MCF 10A (cell line): ENCODE data around the gene NR5A2. TPM values are rescaled to one million over a fixed set of nuclear protein-coding genes. Genes with fewer than 3 reads are reported as not detected.

Experiments
- BruUV-seq: library from RNA; stranded (reverse); fragments of 400-500 nt; replicated peaks from 2 replicates; lab custom pipeline; 2021; lab: Mats Ljungman, UMichigan
- CTCF ChIA-PET: fragments of 300-600 bp; sonication (Branson Sonifier 250); formaldehyde crosslinking; extraction: SDS; loops from one replicate; lab custom pipeline; 2021; ENCODE audit warnings: antibody characterized with exemption, inconsistent platforms; lab: Yijun Ruan, JAX
- POLR2A ChIA-PET: fragments of 300-600, 350-650 bp; sonication (Branson Sonifier 250); formaldehyde crosslinking; extraction: SDS; loops from one replicate; lab custom pipeline; 2020; ENCODE audit warnings: antibody characterized with exemption, inconsistent platforms; lab: Yijun Ruan, JAX
- DNase-seq: peaks from one replicate; pipeline ENCODE4 v3.0.0-alpha.2; 2018; ENCODE audit not compliant: unreplicated experiment
- H3K27ac Mint-ChIP-seq: one replicate; pipeline ENCODE4 v1.8.0; 2022; ENCODE audit warnings: mild to moderate bottlenecking, low read depth, mixed read lengths; ENCODE audit not compliant: unreplicated experiment
- H3K27me3 Mint-ChIP-seq: one replicate; pipeline ENCODE4 v1.8.0; 2022; ENCODE audit warnings: mixed read lengths; ENCODE audit not compliant: insufficient read depth, unreplicated experiment
- H3K36me3 Mint-ChIP-seq: one replicate; pipeline ENCODE4 v1.8.0; 2022; ENCODE audit warnings: mild to moderate bottlenecking, moderate library complexity, mixed read lengths; ENCODE audit not compliant: insufficient read depth, unreplicated experiment
- H3K4me1 Mint-ChIP-seq: one replicate; pipeline ENCODE4 v1.8.0; 2022; ENCODE audit warnings: mixed read lengths; ENCODE audit not compliant: insufficient read depth, unreplicated experiment
- H3K4me3 Mint-ChIP-seq: one replicate; pipeline ENCODE4 v1.8.0; 2022; ENCODE audit warnings: mild to moderate bottlenecking, moderate library complexity, mixed read lengths; ENCODE audit not compliant: unreplicated experiment
- H3K9me3 Mint-ChIP-seq: one replicate; pipeline ENCODE4 v1.8.0; 2022; ENCODE audit warnings: mixed read lengths; ENCODE audit not compliant: unreplicated experiment
- CTCF ChIP-seq: fragments of 200-600 bp; IDR thresholded peaks from one replicate; pipeline ENCODE4 v1.8.0; 2022; ENCODE audit warnings: antibody characterized with exemption, mild to moderate bottlenecking; ENCODE audit not compliant: unreplicated experiment
- intact Hi-C: fragments of 100-400 bp; cut with micrococcal nuclease; formaldehyde crosslinking; loops from 2 replicates; pipeline ENCODE4 v1.14.1; 2022
- total RNA-seq: library from RNA; stranded (reverse); gene quantifications from 2 replicates; pipeline ENCODE4 v1.2.3, GENCODE V29; 2022

The NR5A2 gene
- total RNA-seq, 1 experiment from 2014 or later, result 0.09 TPM

- peak; percentile 81 for DNase-seq
- H3K9me3 Mint-ChIP-seq, result no peaks in the 10 kb centered on the region
- no TSS peak for BruUV-seq
These were observed 112.2 kb downstream of the NR5A2 start for GRCh38 chr1:200139661-200140250.

GRCh38 chr1:200143347-200143746, 115.8 kb downstream of the NR5A2 start:
- BruUV-seq, result no TSS peak
- Mint-ChIP-seq H3K27ac (no peak overlapping the region), H3K9me3 (no peaks in the 10 kb centered on the region), H3K4me3 (no peak overlapping the region), H3K36me3 (no peaks in the 10 kb centered on the region), H3K27me3 (no peaks in the 10 kb centered on the region), H3K4me1 (no peaks in the 10 kb centered on the region)
- no peak for DNase-seq
- CTCF ChIA-PET, result interaction anchor here (0.6 to 1.5 kb wide), 5 partner anchors 12 to 719 kb away, joined by 3 to 4 read pairs (median 3); no protein-coding TSS in a partner anchor
- no peak for TF ChIP-seq CTCF
- POLR2A ChIA-PET, result interaction anchor here (0.7 kb wide), 1 partner anchor 185 kb away, joined by 3 read pairs; no protein-coding TSS in a partner anchor
- intact Hi-C loops, result no loop called here

More at GRCh38 chr1:200139661-200140250, 112.2 kb downstream of the NR5A2 start:
- CTCF ChIA-PET, result interaction anchor here (0.6 to 6.0 kb wide), 61 partner anchors 9 to 1331 kb away, joined by 3 to 41 read pairs (median 4); no protein-coding TSS in a partner anchor
- Mint-ChIP-seq H3K4me3 (no peak overlapping the region), H3K4me1 (no peaks in the 10 kb centered on the region), H3K27ac (no peak overlapping the region), H3K27me3 (no peaks in the 10 kb centered on the region), H3K36me3 (no peaks in the 10 kb centered on the region)
- POLR2A ChIA-PET, result interaction anchor here (1.1 to 1.4 kb wide), 2 partner anchors 11 to 349 kb away, joined by 3 read pairs; no protein-coding TSS in a partner anchor
- peak; percentile 83 for TF ChIP-seq CTCF
- intact Hi-C loops, result loop anchor here (1.0 to 2.0 kb wide), 5 partner anchors 137 to 455 kb away; no protein-coding TSS in a partner anchor

GRCh38 chr1:200146100-200146499, 118.6 kb downstream of the NR5A2 start:
- no peak overlapping the region for H3K4me3 Mint-ChIP-seq
- no peak overlapping the region for H3K27ac Mint-ChIP-seq
- no peaks in the 10 kb centered on the region for H3K36me3 Mint-ChIP-seq
- peaks cover 10% of the 10 kb centered on the region for H3K4me1 Mint-ChIP-seq
- ChIA-PET CTCF (interaction anchor here (0.6 to 0.8 kb wide), 3 partner anchors 364 to 462 kb away, joined by 3 to 4 read pairs (median 3); no protein-coding TSS in a partner anchor), POLR2A (interaction anchor here (0.8 to 1.0 kb wide), 2 partner anchors 38 to 337 kb away, joined by 3 to 4 read pairs; no protein-coding TSS in a partner anchor)
- intact Hi-C loops, result no loop called here
- no peak for TF ChIP-seq CTCF
- H3K27me3 Mint-ChIP-seq, result no peaks in the 10 kb centered on the region
- no TSS peak for BruUV-seq
- no peak for DNase-seq
- no peaks in the 10 kb centered on the region for H3K9me3 Mint-ChIP-seq

GRCh38 chr1:200147094-200147493, 119.6 kb downstream of the NR5A2 start:
- no TSS peak for BruUV-seq
- CTCF ChIA-PET, result interaction anchor here (0.9 to 1.4 kb wide), 2 partner anchors 10 to 129 kb away, joined by 3 to 4 read pairs; no protein-coding TSS in a partner anchor
- intact Hi-C loops, result no loop called here
- POLR2A ChIA-PET, result interaction anchor here (0.6 kb wide), 1 partner anchor 11 kb away, joined by 3 read pairs; no protein-coding TSS in a partner anchor
- no peak for DNase-seq
- TF ChIP-seq CTCF, result no peak
- H3K4me3 Mint-ChIP-seq, result no peak overlapping the region
- H3K4me1 Mint-ChIP-seq, result peaks cover 12% of the 10 kb centered on the region
- no peaks in the 10 kb centered on the region for H3K27me3 Mint-ChIP-seq
- H3K36me3 Mint-ChIP-seq, result no peaks in the 10 kb centered on the region
- H3K27ac Mint-ChIP-seq, result no peak overlapping the region
- H3K9me3 Mint-ChIP-seq, result no peaks in the 10 kb centered on the region
